Heart left ventricle (tissue), 13 donors: ENCODE results near the gene KRTAP17-1.
"Not testable (repeated sequence)": the region's sequence is repeated elsewhere in the genome, so short reads cannot be mapped to it uniquely, and the experiment has no call there.

Source experiments
- CTCF ChIP-seq, 12 donors: fragments of 200-600 bp; sonication (generic) in 4 of 12; IDR thresholded peaks; one replicate each; pipeline versions ENCODE4 v1.5.0 to v1.8.0; 2018 to 2022; ENCODE audit warnings: antibody characterized with exemption in 12 of 12, mild to moderate bottlenecking in 5 of 12
- POLR2A ChIP-seq, 2 donors: fragments of 450-650 bp; IDR thresholded peaks; one replicate each; pipeline ENCODE4 v1.6.1; 2017; ENCODE audit warnings: antibody characterized with exemption in 2 of 2, mild to moderate bottlenecking in 2 of 2, moderate library complexity in 2 of 2
- donor health status: ischemic (EF 13 %, LVEDD 7.1; RV severe dilation, severe dysfunction).
- donor health status: DM: no; HTN: yes; CAD: no.
- donor health status: DM: no; HTN: no; CAD: no.
- donor health status: ischemic (EF 25% LVEDD 6.9; RV normal size, moderate dysfunction).
- donor health status: ischemic (EF 25% LVEDD 5.7; RV mildly dilated, moderate dysfunction).
- donor health status: ischemic (EF 35%, LVEDD 5.7; RV mildly dilated, moderate dysfunction).
- donor health status: nonischemic (EF 11% LVEDD 7.7; RV severe dilation, severe dysfunction).
- donor health status: DM: yes; HTN: yes; CAD: no.
- donor health status: PGD.
- donor health status: ischemic (EF 29% LVEDD 5.4; RV normal size, mild dysfunction).
- donor health status: nonischemic (EF 23%, LVEDD 6.1; RV moderate dilation, normal function).

DNA sequence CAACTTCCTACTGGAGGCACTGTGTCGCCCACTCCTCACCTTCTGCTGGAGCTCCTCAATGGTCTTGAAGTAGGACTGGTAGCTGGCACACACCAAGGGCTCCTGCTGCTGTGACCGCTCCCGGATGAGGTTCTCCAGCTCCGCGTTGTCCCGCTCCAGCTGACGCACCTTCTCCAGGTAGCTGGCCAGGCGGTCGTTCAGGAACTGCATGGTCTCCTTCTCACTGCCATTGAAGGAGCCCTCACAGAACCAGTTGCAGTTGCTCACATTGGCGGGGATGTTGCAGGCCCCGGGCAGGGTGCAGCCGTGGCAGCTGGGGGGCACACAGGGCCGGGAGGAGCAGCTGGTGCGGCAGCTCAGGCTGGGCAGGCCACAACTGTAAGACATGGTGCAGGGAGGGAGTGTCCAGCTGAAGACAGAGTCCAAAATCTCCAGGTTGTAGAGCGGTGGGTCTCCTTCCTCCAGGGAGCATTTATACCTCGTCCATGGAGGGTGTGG, 34.9 kb upstream of the KRTAP17-1 start, which contains the start of gene KRT33A:
- TF ChIP-seq CTCF, POLR2A (IDR thresholded peaks at IDR 0.05): not testable (repeated sequence)
